Panc1 (cell line): ENCODE measurements around the gene HTR1E. TPM values are rescaled to one million over a fixed set of nuclear protein-coding genes. Genes with fewer than 3 reads are reported as not detected.

ENCODE experiments used
- ATAC-seq: fragments of 200-7000 bp; cut with Tn5 transposase; 2 replicates; pipeline ENCODE4 v1.9.1; 2020; ENCODE audit warnings: mild to moderate bottlenecking, moderate library complexity
- BruUV-seq: library from RNA; stranded (reverse); fragments of 400-500 nt; replicated peaks from 2 replicates; lab custom pipeline; 2021; lab: Mats Ljungman, UMichigan
- CTCF ChIA-PET: fragments of 300-600 bp; sonication (Branson Sonifier 250); formaldehyde crosslinking; loops from one replicate; lab custom pipeline; 2022; ENCODE audit warnings: antibody characterized with exemption; lab: Charles Lee
- POLR2A ChIA-PET: fragments of 300-600 bp; sonication (Branson Sonifier 250); formaldehyde crosslinking; loops from one replicate; lab custom pipeline; 2022; ENCODE audit warnings: antibody characterized with exemption; lab: Charles Lee
- DNase-seq: peaks from one replicate; pipeline ENCODE4 v3.0.0-alpha.2; 2010; ENCODE audit warnings: low read depth, low spot score
- H3K27ac ChIP-seq: 2 replicates; pipeline ENCODE4 v1.5.1; 2011; ENCODE audit warnings: mild to moderate bottlenecking, low read length, inconsistent platforms
- H3K27me3 ChIP-seq: fragments of 200-500 bp; sonication (Bioruptor generic); 2 replicates; pipeline ENCODE4 v1.6.0; 2014; ENCODE audit warnings: low read length, inconsistent platforms; ENCODE audit not compliant: control insufficient read depth, insufficient read depth
- H3K36me3 ChIP-seq: fragments of 200-500 bp; sonication (Bioruptor generic); 2 replicates; pipeline ENCODE4 v1.5.1; 2014; ENCODE audit warnings: inconsistent platforms, mild to moderate bottlenecking, low read length, moderate library complexity; ENCODE audit not compliant: control insufficient read depth, insufficient read depth
- H3K4me1 ChIP-seq: 2 replicates; pipeline ENCODE4 v1.5.1; 2011; ENCODE audit warnings: inconsistent platforms, mild to moderate bottlenecking, low read length, moderate library complexity; ENCODE audit not compliant: control insufficient read depth, insufficient read depth
- H3K4me3 ChIP-seq, 2 experiments: 2 replicates each; pipeline ENCODE4 v1.5.1; 2011 to 2012; ENCODE audit warnings: low read depth in 2 of 2, low read length in 2 of 2, mild to moderate bottlenecking in 2 of 2, inconsistent platforms in 1 of 2, moderate library complexity in 1 of 2
- H3K9me3 ChIP-seq: fragments of 200-500 bp; sonication (Bioruptor generic); 2 replicates; pipeline ENCODE4 v1.5.1; 2014; ENCODE audit warnings: low read depth, mild to moderate bottlenecking, inconsistent platforms, low read length, moderate library complexity; ENCODE audit not compliant: control insufficient read depth, insufficient read depth
- POLR2AphosphoS5 ChIP-seq: IDR thresholded peaks from 2 replicates; pipeline ENCODE4 v1.6.1; 2012; ENCODE audit warnings: mild to moderate bottlenecking, low read depth, low read length, moderate library complexity
- REST ChIP-seq, 2 experiments: IDR thresholded peaks; 2 replicates each; pipeline ENCODE4 v1.6.1; 2011 to 2012; ENCODE audit warnings: low read depth in 2 of 2, control low read depth in 1 of 2, low read length in 1 of 2, mild to moderate bottlenecking in 1 of 2, moderate library complexity in 1 of 2; ENCODE audit not compliant: insufficient read depth in 1 of 2
- SIN3A ChIP-seq: IDR thresholded peaks from 2 replicates; pipeline ENCODE4 v1.6.1; 2012; ENCODE audit warnings: low read depth, mild to moderate bottlenecking, low read length, moderate library complexity, borderline replicate concordance; ENCODE audit not compliant: insufficient read depth
- TCF7L2 ChIP-seq: IDR thresholded peaks from 2 replicates; pipeline ENCODE4 v1.6.1; 2011; ENCODE audit warnings: mild to moderate bottlenecking, low read depth, low read length, inconsistent platforms
- in situ Hi-C: cut with HindIII; loops from 2 replicates; pipeline ENCODE4 v1.10.0; 2016; ENCODE audit warnings: low sequenced_read_pairs, low pct_unique_long_range_greater_than_20kb
- intact Hi-C: fragments of 100-400 bp; cut with micrococcal nuclease; formaldehyde crosslinking; loops from one replicate; pipeline ENCODE4 v1.10.0; 2022; ENCODE audit not compliant: unreplicated experiment
- total RNA-seq: library from RNA; stranded (reverse); gene quantifications from one replicate; pipeline ENCODE4 v1.2.1, GENCODE V29; 2021; ENCODE audit not compliant: unreplicated experiment
- TF ChIP-seq, protein P1 (sequence below): fragments of 450-650 bp; IDR thresholded peaks from 2 replicates; pipeline ENCODE4 v1.5.1; 2017; ENCODE audit warnings: mild to moderate bottlenecking

Gene HTR1E
- total RNA-seq, 1 experiment from 2014 or later, result not detected

- no peak for DNase-seq
- intact Hi-C loops (no loop called here), in situ Hi-C loops (no loop called here)
- BruUV-seq, result no TSS peak
- H3K27me3 ChIP-seq, result no peaks in the 10 kb centered on the region; the same call in 1 of the 2 replicates
- H3K27ac ChIP-seq, result no peak overlapping the region
- no peak for TF ChIP-seq TCF7L2
- TF ChIP-seq SIN3A, result no peak
- TF ChIP-seq REST (IDR thresholded peaks at IDR 0.05; ENCODE audit: insufficient read depth in 1 of 2, low read depth in 2 of 2, low read length in 1 of 2), result no peak
- TF ChIP-seq, protein P1, sequence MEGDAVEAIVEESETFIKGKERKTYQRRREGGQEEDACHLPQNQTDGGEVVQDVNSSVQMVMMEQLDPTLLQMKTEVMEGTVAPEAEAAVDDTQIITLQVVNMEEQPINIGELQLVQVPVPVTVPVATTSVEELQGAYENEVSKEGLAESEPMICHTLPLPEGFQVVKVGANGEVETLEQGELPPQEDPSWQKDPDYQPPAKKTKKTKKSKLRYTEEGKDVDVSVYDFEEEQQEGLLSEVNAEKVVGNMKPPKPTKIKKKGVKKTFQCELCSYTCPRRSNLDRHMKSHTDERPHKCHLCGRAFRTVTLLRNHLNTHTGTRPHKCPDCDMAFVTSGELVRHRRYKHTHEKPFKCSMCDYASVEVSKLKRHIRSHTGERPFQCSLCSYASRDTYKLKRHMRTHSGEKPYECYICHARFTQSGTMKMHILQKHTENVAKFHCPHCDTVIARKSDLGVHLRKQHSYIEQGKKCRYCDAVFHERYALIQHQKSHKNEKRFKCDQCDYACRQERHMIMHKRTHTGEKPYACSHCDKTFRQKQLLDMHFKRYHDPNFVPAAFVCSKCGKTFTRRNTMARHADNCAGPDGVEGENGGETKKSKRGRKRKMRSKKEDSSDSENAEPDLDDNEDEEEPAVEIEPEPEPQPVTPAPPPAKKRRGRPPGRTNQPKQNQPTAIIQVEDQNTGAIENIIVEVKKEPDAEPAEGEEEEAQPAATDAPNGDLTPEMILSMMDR, result no peak
- no peak for TF ChIP-seq POLR2AphosphoS5
- H3K36me3 ChIP-seq, result no peaks in the 10 kb centered on the region
- no peak overlapping the region for H3K4me3 ChIP-seq
- no peaks in the 10 kb centered on the region for H3K4me1 ChIP-seq
- POLR2A ChIA-PET, result no interaction called here
- no peaks in the 10 kb centered on the region for H3K9me3 ChIP-seq
- ATAC-seq, result no peak
- CTCF ChIA-PET, result no interaction called here
Observed at GRCh38 chr6:86959656-86960055, 22.3 kb downstream of the HTR1E start.

- no peak for DNase-seq
- Histone ChIP-seq H3K4me3 (no peak overlapping the region), H3K9me3 (no peaks in the 10 kb centered on the region), H3K27me3 (peaks cover 2% of the 10 kb centered on the region), H3K4me1 (no peaks in the 10 kb centered on the region), H3K27ac (no peak overlapping the region), H3K36me3 (no peaks in the 10 kb centered on the region)
- no peak for ATAC-seq
- no peak for TF ChIP-seq POLR2AphosphoS5
- TF ChIP-seq, protein P1, result no peak
- TF ChIP-seq REST (IDR thresholded peaks at IDR 0.05; ENCODE audit: insufficient read depth in 1 of 2, low read depth in 2 of 2, low read length in 1 of 2), result no peak
- no peak for TF ChIP-seq TCF7L2
- no peak for TF ChIP-seq SIN3A
- in situ Hi-C loops, result no loop called here
- intact Hi-C loops, result no loop called here
- POLR2A ChIA-PET, result no interaction called here
- BruUV-seq, result no TSS peak
- CTCF ChIA-PET, result no interaction called here
Observed at GRCh38 chr6:86961455-86962200, 24.3 kb downstream of the HTR1E start.
